Midbrain (tissue), 1 donor: Measurements from ENCODE around the gene GRAMD1B.

ENCODE experiments used
- DNase-seq: peaks from one replicate; lab custom pipeline; 2025; lab: John Stamatoyannopoulos, UW

The GRAMD1B gene

GRCh38 chr11:123409456-123410217, 20.4 kb upstream of the GRAMD1B start:
- DNase-seq, result no peak

DNA sequence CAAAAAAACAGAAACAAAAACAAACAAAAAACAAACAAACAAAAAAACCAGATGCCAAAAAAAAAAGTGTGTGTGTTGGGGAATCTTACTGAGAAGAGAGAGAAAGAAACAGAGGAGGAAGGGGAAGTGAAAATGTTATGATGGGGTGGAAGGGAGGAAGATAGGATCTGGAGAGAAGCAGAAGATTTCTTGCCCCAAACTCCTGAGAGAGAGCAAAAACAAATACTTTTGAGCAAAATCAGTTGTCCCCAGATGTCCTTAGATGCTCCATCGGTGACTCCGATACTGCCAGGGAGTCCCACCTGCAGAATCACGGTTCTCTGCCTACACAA, 19.9 kb upstream of the GRAMD1B start:
- DNase-seq, result no peak

DNA sequence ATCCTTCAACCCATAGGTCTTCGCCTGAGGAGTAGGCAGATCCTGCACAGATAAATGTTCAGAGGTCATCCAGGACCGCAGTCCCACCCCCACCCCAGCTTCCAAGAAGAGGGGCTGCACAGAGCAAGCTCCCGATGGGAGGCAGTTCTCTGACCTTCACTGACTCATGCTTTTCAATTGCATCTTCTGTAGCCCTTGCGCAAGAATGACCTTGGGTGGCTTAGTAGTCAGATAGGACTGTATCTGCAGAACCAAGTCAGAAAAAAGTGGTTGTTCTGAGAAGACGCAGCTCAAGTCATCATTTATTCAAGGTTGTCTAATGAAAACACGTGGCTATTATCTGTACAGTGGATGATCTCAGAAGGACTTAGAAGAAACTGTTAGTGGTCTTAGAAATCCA, 16.4 kb upstream of the GRAMD1B start:
- no peak for DNase-seq

- DNase-seq, result no peak
These were observed 13.5 kb upstream of the GRAMD1B start for GRCh38 chr11:123416566-123416965.

- DNase-seq, result no peak
These were observed 11.5 kb upstream of the GRAMD1B start for GRCh38 chr11:123418351-123419114.

DNA sequence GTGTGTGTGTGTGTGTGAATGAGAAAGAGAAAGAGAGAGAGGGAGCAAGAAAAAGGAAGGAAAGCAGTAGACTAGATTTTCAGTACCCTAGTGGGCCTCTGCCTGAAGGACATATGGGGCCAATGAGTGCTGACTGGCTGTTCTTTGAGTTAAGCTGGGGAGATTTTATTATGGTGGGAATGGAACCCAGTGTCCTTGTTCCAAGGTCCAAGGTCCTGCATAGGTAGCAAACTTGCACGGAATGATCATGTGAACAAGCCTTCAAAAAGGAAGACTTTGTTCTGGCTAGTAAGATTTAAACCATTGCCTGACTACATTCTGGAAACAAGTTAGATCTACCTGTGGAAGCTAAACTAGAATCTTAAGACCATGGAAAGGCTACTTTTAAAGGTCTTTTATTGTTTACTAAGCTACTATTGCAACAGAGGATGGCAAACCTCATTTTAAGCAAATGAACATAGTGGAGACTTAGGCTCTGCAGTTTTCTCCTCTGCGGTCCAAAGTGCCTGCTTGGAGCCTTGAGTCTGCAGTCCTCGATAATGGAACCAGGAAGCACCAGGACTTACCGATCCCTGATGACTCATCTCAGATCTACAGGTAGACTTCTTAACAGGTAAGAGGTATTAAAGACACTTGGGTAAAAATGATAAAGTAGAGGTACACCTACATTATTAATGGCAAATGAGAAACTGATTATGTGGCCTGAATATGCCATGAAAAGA, 10.2 kb upstream of the GRAMD1B start:
- DNase-seq, result no peak

GRCh38 chr11:123421589-123421988, 8.5 kb upstream of the GRAMD1B start:
- no peak for DNase-seq

- no peak for DNase-seq
These were observed 4.7 kb upstream of the GRAMD1B start for GRCh38 chr11:123425367-123425766.

GRCh38 chr11:123426789-123427188, 3.3 kb upstream of the GRAMD1B start:
- no peak for DNase-seq

GRCh38 chr11:123427405-123427804, 2.7 kb upstream of the GRAMD1B start:
- DNase-seq, result no peak

DNA sequence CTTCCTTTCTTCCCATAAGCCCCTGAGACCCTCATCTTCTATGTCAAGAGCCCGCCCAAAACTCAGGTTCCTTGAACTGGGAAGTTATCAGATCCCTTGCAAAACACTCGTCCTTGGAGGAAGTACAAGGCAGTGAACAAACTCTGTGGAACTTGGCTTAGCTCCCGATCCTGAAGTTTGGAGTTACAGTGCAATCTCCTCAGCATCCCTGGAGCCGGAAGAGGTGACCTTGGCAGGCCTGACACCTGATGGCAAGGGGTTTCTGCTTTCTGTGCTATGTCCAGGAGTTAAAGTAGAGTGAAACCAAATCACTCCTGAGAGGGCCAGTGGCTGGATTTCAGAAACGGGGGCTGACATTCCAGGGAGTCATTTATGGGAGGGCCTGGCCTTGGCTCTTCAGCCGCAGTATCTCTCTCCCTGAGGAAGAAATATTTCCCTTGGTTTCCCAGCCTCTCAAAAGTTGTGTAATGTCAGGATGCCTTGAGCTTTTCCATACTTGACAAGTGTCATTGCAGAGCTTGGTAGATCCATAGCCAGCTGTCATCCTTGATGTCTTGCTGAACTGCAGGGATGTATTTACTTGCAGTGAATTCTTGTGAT, 1.9 kb upstream of the GRAMD1B start:
- DNase-seq, result no peak

- DNase-seq, result no peak
These were observed 733 bp upstream of the GRAMD1B start for GRCh38 chr11:123429336-123429735.

GRCh38 chr11:123430721-123431497, 840 bp downstream of the GRAMD1B start:
- DNase-seq, result peak; percentile 15

- DNase-seq, result no peak
These were observed 1.6 kb downstream of the GRAMD1B start for GRCh38 chr11:123431619-123432018.

DNA sequence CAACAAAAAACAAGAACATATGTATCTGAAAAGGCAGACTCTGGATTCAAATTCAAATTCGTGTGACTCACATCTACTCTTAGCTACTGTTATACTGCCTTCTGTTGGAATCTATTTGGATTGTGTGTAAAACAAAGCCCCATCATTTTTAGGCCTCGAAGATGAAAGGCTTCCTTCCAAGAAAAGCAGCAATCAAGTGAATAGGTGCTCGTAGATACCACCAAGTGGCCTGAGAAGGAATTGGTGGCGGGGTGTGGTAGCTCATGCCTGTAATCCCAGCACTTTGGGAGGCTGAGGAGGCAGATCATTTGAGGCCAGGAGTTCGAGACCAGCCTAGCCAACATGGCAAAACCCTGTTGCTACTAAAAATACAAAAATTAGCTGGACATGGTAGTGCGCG, 4.2 kb downstream of the GRAMD1B start:
- no peak for DNase-seq

DNA sequence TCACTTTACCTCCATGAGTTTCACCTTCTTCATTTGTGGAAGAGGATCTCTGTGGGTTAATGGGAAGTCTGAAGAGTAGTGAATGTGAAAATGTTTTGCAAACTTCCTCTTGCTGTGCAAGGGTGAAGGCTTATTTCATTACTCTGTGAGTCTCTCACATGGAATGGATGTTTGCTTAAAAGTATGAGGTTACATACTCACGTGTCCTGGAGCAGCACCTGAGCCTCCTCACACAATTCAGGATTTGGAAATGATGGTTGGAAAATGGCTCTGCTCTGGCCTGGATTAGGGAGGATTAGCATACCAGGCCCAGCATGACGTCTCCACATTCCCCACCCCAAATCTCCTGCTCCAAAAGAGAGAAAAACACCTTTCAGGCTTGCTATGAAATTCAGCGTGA, 4.8 kb downstream of the GRAMD1B start:
- DNase-seq, result peak; percentile 19

DNA sequence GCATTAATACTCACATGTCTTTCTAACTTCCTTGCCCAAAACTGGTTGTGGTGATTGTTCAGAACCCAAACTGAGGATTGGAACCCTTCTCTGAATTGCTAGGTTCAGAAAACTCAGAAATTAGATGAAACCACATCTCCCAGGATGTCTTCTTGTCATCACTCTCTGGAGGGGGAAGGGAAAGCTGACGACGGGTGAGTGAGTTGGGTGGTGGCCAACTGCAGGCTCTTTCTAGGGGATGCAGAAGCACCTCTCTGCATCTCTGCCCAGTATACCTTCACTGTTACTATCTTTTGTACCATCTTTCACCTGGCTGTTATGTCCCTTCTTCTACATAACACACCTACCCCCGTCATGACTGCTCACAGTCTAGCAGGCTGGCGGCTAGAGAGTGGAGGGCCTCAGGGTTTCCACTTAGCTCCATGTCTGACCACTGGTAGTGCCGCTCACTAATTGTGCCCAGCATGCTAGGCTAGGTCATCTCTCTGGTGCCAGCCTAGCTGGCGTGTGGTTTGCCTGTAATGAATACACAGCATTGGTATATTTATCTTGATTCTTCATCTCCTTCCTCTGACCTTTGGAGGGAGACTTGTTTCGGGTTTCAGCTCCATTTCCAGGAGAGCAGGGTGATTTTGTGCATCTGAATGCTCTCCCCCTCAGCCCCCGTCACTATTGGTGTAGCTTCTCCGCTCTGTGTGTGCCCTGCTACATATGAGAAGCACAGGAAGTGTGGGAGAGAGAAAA, 7.3 kb downstream of the GRAMD1B start:
- DNase-seq, result no peak

DNA sequence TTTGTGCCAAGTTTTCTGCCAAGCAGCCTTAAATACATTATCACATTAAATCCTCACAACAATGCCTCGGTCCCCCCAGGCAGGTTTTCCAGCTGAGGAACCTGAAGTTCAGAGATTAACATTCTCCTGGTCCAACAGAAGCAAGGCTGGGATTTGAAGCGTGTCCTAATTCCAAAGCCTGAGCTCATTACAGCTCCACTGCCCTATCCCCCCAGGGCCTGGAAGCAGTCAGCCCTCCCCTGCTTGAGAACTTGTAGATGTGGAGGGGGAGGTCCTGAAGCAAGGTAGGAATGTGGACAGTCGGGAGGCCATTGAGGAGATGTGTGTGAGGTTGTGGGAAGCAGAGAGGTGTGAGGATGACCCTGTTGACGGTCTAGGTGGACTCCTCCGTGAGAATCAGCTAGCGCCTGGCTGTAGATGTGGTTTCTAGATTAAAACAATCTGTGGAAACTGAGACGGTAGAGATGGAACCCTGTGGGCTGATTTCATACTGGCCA, 8.1 kb downstream of the GRAMD1B start:
- no peak for DNase-seq

DNA sequence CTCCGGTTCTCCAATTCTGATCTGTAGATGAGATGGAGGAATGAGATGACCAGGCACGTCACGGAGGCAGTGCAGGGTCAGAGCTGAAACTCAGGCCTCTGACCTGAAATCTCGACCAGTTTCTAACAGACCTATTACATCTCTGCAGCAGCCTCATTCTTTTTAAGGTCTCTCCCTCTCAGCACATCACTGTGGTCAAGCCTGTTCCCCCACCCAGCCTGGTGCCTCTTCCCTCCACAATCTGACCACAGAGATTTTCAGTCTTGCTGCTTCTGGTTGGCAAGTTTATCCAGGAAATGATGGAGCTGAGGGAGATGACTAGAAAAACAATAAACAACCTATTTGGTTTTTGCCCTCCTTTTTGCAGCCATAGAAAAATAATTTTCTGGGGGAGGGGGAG, 9.5 kb downstream of the GRAMD1B start:
- DNase-seq, result no peak

DNA sequence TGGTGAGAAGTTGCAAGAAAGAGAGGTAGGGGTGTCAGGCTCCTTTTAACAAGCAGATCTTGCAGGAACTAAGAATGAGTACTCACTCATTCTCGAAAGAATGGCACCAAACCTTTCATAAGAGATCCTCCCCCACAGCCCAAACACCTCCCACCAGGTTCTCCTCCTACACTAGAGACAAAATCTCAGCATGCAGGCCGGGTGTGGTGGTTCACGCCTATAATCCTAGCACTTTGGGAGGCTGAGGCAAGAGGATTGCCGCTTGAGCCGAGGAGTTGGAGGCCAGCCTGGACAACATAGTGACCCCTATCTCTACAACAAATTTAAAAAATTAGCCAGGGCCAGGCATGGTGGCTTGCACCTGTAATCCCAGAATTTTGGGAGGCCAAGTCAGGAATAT, 11.1 kb downstream of the GRAMD1B start:
- no peak for DNase-seq
